Mesangial cell (primary cell): ENCODE results near the gene GPRC5B. TPM values are rescaled to one million over a fixed set of nuclear protein-coding genes. Genes with fewer than 3 reads are reported as not detected.

Source experiments
- total RNA-seq: library from RNA; depleted of rRNA; stranded (reverse); fragments of >200 nt; gene quantifications from 2 replicates; pipeline ENCODE4 v1.2.3, GENCODE V29; 2015

Gene GPRC5B
- 7.7 and 19.8 TPM in 2 replicates for total RNA-seq

GRCh38 chr16:19884611-19885450 lies at the start of gene GPRC5B:
GPRC5B (minus strand) TSS chr16:19884848; CDS start chr16:19872845, 12,003 bp downstream.

Other genes with a start within 250 kb of the GPRC5B start
- gene KNOP1, start 166.6 kb downstream of the GPRC5B start, total RNA-seq = 11.2 and 12.5 TPM in 2 replicates
- gene IQCK, start 166.6 kb downstream of the GPRC5B start, total RNA-seq = 11.7 and 13.2 TPM in 2 replicates
- not detected in 2 replicates for gene GPR139, start 189.0 kb upstream of the GPRC5B start, total RNA-seq